ENCODE measurements around the gene SPAAR.
"Not testable (repeated sequence)": the region's sequence is repeated elsewhere in the genome, so short reads cannot be mapped to it uniquely, and the experiment has no call there.

SPAAR gene

GRCh38 chr9:35923927-35924763, 14.9 kb downstream of the SPAAR start:
- DNase-seq, result no peak

- DNase-seq, result no peak
Observed at GRCh38 chr9:35928591-35929452, 19.5 kb downstream of the SPAAR start.

- DNase-seq, result no peak
Observed at GRCh38 chr9:35929453-35929718, 20.1 kb downstream of the SPAAR start.

- DNase-seq, result no peak
Observed at GRCh38 chr9:35930521-35930920, 21.2 kb downstream of the SPAAR start.

GRCh38 chr9:35930989-35931388, 21.7 kb downstream of the SPAAR start:
- DNase-seq, result no peak

- no peak for DNase-seq
Observed at GRCh38 chr9:35932735-35933134, 23.4 kb downstream of the SPAAR start.

GRCh38 chr9:35933550-35934067, 24.3 kb downstream of the SPAAR start:
- no peak for DNase-seq

- not testable (repeated sequence) for DNase-seq
Observed at GRCh38 chr9:35934069-35934468, 24.8 kb downstream of the SPAAR start.

- no peak for DNase-seq
Observed at GRCh38 chr9:35935261-35935660, 26.0 kb downstream of the SPAAR start.

GRCh38 chr9:35935755-35936509, 26.6 kb downstream of the SPAAR start:
- no peak for DNase-seq

GRCh38 chr9:35937227-35937626, 27.9 kb downstream of the SPAAR start:
- DNase-seq, result no peak

GRCh38 chr9:35938474-35939356, 29.4 kb downstream of the SPAAR start:
- DNase-seq, result no peak

GRCh38 chr9:35939679-35940250, 30.5 kb downstream of the SPAAR start:
- DNase-seq, result no peak

- no peak for DNase-seq
Observed at GRCh38 chr9:35940458-35941407, 31.4 kb downstream of the SPAAR start.

- no peak for DNase-seq
Observed at GRCh38 chr9:35942286-35942685, 33.0 kb downstream of the SPAAR start.

GRCh38 chr9:35944173-35944572, 34.9 kb downstream of the SPAAR start:
- no peak for DNase-seq

- no peak for DNase-seq
Observed at GRCh38 chr9:35944841-35945240, 35.6 kb downstream of the SPAAR start.

- DNase-seq, result peak; percentile 83
Observed at GRCh38 chr9:35945341-35946018, 36.2 kb downstream of the SPAAR start.

GRCh38 chr9:35948451-35948850, 39.2 kb downstream of the SPAAR start:
- DNase-seq, result no peak

GRCh38 chr9:35948901-35949318, 39.6 kb downstream of the SPAAR start:
- DNase-seq, result no peak

All from NCI-H2029 treated with DMSO at 0.1 percent for 48 hours (cell line).